Peyer's patch (tissue), 4 donors: Measurements from ENCODE around the gene OR9Q1. TPM values are rescaled to one million over a fixed set of nuclear protein-coding genes. Genes with fewer than 3 reads are reported as not detected.

ENCODE experiments used
- DNase-seq, 3 donors: peaks; one replicate each; pipeline ENCODE4 v3.0.0-alpha.2; 2017 to 2019
- H3K27ac ChIP-seq, 4 donors: fragments of 200-600 bp; sonication (generic); one replicate each; pipeline ENCODE4 v1.5.1; 2016 to 2019
- H3K27me3 ChIP-seq, 2 donors: fragments of 200-600 bp; sonication (generic); one replicate each; pipeline ENCODE4 v1.5.1; 2019
- H3K36me3 ChIP-seq, 3 donors: fragments of 200-600 bp; sonication (generic); one replicate each; pipeline ENCODE4 v1.5.1; 2016 to 2019
- H3K4me1 ChIP-seq, 4 donors: fragments of 200-600 bp; sonication (generic); one replicate each; pipeline ENCODE4 v1.5.1; 2016 to 2019
- H3K4me3 ChIP-seq, 4 donors: fragments of 200-600 bp; sonication (generic); 1 replicate in 3 of 4; 2 replicates in 1 of 4; pipeline ENCODE4 v1.5.1; 2016 to 2019; ENCODE audit warnings: mild to moderate bottlenecking in 1 of 4
- H3K9me3 ChIP-seq, 4 donors: fragments of 200-600 bp; sonication (generic); one replicate each; pipeline ENCODE4 v1.5.1; 2016 to 2019; ENCODE audit warnings: mild to moderate bottlenecking in 1 of 4
- POLR2A ChIP-seq, 2 donors: fragments of 450-650 bp; IDR thresholded peaks; one replicate each; pipeline ENCODE4 v1.5.1; 2017; ENCODE audit warnings: antibody characterized with exemption in 2 of 2, mild to moderate bottlenecking in 2 of 2, moderate library complexity in 2 of 2
- total RNA-seq, 4 donors: library from RNA; depleted of rRNA; stranded (reverse); fragments of >200 nt; gene quantifications; one replicate each; pipeline ENCODE4 v1.1.0, GENCODE V29; 2016
- TF ChIP-seq, protein P1 (sequence below), 6 experiments: fragments of 450-650 bp in 4 of 6; fragments of 200-600 bp in 2 of 6; sonication (generic) in 1 of 6; IDR thresholded peaks; one replicate each; pipeline ENCODE4 v1.5.1; 2017 to 2019; ENCODE audit warnings: antibody characterized with exemption in 6 of 6, mild to moderate bottlenecking in 3 of 6, moderate library complexity in 1 of 6

OR9Q1 gene
- total RNA-seq, 4 donors from 2014 or later, result not detected

DNA sequence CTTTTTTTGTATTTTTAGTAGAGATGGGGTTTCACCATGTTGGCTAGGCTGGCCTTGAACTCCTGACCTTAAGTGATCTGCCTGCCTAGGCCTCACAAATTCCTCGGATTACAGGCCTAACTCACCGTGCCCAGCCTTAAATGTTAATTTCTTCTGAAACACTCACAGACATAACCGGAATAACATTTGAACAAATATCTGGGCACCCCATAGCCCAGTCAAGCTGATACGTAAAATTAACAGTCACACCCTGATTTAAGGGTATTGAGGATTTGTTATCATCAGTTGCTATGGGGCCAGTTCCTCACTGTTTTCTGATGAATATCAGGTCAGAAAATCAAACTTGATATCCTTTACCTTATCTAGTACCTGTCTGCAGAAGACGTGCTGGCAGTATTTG lies 23.0 kb upstream of the OR9Q1 start:
- DNase-seq, result no peak
- H3K27ac ChIP-seq, result no peak overlapping the region
- TF ChIP-seq, protein P1, sequence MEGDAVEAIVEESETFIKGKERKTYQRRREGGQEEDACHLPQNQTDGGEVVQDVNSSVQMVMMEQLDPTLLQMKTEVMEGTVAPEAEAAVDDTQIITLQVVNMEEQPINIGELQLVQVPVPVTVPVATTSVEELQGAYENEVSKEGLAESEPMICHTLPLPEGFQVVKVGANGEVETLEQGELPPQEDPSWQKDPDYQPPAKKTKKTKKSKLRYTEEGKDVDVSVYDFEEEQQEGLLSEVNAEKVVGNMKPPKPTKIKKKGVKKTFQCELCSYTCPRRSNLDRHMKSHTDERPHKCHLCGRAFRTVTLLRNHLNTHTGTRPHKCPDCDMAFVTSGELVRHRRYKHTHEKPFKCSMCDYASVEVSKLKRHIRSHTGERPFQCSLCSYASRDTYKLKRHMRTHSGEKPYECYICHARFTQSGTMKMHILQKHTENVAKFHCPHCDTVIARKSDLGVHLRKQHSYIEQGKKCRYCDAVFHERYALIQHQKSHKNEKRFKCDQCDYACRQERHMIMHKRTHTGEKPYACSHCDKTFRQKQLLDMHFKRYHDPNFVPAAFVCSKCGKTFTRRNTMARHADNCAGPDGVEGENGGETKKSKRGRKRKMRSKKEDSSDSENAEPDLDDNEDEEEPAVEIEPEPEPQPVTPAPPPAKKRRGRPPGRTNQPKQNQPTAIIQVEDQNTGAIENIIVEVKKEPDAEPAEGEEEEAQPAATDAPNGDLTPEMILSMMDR (IDR thresholded peaks at IDR 0.05), result no peak
- no peak for TF ChIP-seq POLR2A (IDR thresholded peaks at IDR 0.05)
- H3K4me1 ChIP-seq, result no peaks in the 10 kb centered on the region
- H3K9me3 ChIP-seq, result no peaks in the 10 kb centered on the region
- no peaks in the 10 kb centered on the region for H3K36me3 ChIP-seq
- H3K27me3 ChIP-seq, result no peaks in the 10 kb centered on the region
- no peak overlapping the region for H3K4me3 ChIP-seq

DNA sequence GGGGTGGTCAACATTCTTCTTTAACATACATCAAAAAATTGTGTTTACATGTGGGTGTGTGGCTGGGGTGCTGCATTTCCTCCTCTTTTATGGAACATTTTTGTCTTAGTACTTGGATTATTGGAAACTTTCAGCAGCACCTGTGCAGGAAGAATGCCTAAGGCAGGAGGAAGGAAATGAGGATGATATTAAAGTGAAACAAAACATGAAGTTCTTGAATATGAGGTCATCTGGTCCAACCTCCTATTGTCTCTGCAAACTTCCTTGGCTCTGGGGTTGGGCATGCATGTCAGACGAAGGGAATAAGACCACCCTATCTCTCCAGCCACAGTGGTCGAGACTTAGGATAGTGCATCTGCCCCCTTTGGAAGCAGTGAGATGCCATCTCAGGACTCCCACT lies 20.6 kb upstream of the OR9Q1 start:
- Histone ChIP-seq H3K4me1 (no peaks in the 10 kb centered on the region), H3K36me3 (no peaks in the 10 kb centered on the region), H3K27ac (no peak overlapping the region), H3K9me3 (no peaks in the 10 kb centered on the region), H3K4me3 (no peak overlapping the region), H3K27me3 (no peaks in the 10 kb centered on the region)
- no peak for TF ChIP-seq POLR2A (IDR thresholded peaks at IDR 0.05)
- TF ChIP-seq, protein P1 (IDR thresholded peaks at IDR 0.05), result no peak
- DNase-seq, result no peak

GRCh38 chr11:58003591-58003990 lies 20.1 kb upstream of the OR9Q1 start:
- Histone ChIP-seq H3K27ac (no peak overlapping the region), H3K4me1 (no peaks in the 10 kb centered on the region), H3K4me3 (no peak overlapping the region), H3K9me3 (no peaks in the 10 kb centered on the region), H3K36me3 (no peaks in the 10 kb centered on the region), H3K27me3 (no peaks in the 10 kb centered on the region)
- TF ChIP-seq, protein P1 (IDR thresholded peaks at IDR 0.05), result no peak
- TF ChIP-seq POLR2A (IDR thresholded peaks at IDR 0.05), result no peak
- DNase-seq, result no peak

GRCh38 chr11:58004664-58005063 lies 19.0 kb upstream of the OR9Q1 start:
- Histone ChIP-seq H3K9me3 (no peaks in the 10 kb centered on the region), H3K27ac (no peak overlapping the region), H3K27me3 (no peaks in the 10 kb centered on the region), H3K36me3 (no peaks in the 10 kb centered on the region), H3K4me3 (no peak overlapping the region), H3K4me1 (no peaks in the 10 kb centered on the region)
- no peak for DNase-seq
- no peak for TF ChIP-seq POLR2A (IDR thresholded peaks at IDR 0.05)
- TF ChIP-seq, protein P1 (IDR thresholded peaks at IDR 0.05), result no peak

DNA sequence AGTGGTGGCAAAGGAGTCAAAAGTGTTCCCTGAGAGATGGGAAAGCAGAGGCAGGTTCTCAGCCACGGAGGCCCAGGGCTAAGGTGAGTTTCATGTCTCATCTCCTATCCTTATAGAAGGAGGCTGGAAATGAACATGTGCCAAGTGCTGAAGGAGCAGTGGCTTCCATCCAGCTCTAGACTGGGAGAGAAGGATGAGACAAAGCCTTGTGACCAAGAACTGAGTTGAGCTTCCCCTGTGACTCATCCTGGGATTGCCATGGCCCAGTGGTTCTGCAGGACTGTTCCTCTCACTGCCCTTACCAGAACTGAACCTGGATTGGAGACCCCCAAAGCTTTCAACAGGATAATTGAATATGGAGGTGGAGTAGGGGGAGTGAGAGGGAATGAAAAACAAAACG lies 16.7 kb upstream of the OR9Q1 start:
- no peaks in the 10 kb centered on the region for H3K27me3 ChIP-seq

More for the DNA sequence above, 16.7 kb upstream of the OR9Q1 start:
- H3K4me3 ChIP-seq, result no peak overlapping the region
- H3K36me3 ChIP-seq, result no peaks in the 10 kb centered on the region
- no peak for TF ChIP-seq POLR2A (IDR thresholded peaks at IDR 0.05)
- TF ChIP-seq, protein P1 (IDR thresholded peaks at IDR 0.05), result no peak
- H3K4me1 ChIP-seq, result no peaks in the 10 kb centered on the region
- no peak overlapping the region for H3K27ac ChIP-seq
- H3K9me3 ChIP-seq, result no peaks in the 10 kb centered on the region
- no peak for DNase-seq
